Mesenchymal stem cell (in vitro differentiated cells and primary cell): ENCODE data around the gene FAM50A.

Experiments
- DNase-seq: peaks from one replicate; pipeline ENCODE4 v3.0.0-alpha.2; 2013
- H2AFZ ChIP-seq: one replicate; pipeline ENCODE4 v1.6.1; 2013; ENCODE audit warnings: low read depth, mild to moderate bottlenecking, control low read depth, inconsistent platforms, low read length, moderate library complexity
- H2AK5ac ChIP-seq: 2 replicates; pipeline ENCODE4 v1.6.1; 2013; ENCODE audit warnings: low read length, moderate library complexity, mild to moderate bottlenecking, inconsistent platforms; ENCODE audit not compliant: severe bottlenecking
- H2BK120ac ChIP-seq: one replicate; pipeline ENCODE4 v1.6.1; 2013; ENCODE audit warnings: low read depth, mild to moderate bottlenecking, inconsistent platforms, low read length, moderate library complexity
- H2BK12ac ChIP-seq, 2 experiments: one replicate each; pipeline ENCODE4 v1.6.1; 2013; ENCODE audit warnings: inconsistent platforms in 2 of 2, low read length in 2 of 2, mild to moderate bottlenecking in 2 of 2, moderate library complexity in 2 of 2, control low read depth in 1 of 2
- H2BK15ac ChIP-seq: one replicate; pipeline ENCODE4 v1.6.1; 2013; ENCODE audit warnings: mild to moderate bottlenecking, low read depth, inconsistent platforms; ENCODE audit not compliant: poor library complexity, severe bottlenecking
- H2BK5ac ChIP-seq: 2 replicates; pipeline ENCODE4 v1.6.1; 2013; ENCODE audit warnings: low read depth, mild to moderate bottlenecking, low read length, control low read depth, inconsistent platforms; ENCODE audit not compliant: poor library complexity, severe bottlenecking
- H3K14ac ChIP-seq, 2 experiments: one replicate each; pipeline ENCODE4 v1.6.1; 2013; ENCODE audit warnings: inconsistent platforms in 2 of 2, low read length in 2 of 2, control low read depth in 1 of 2, mild to moderate bottlenecking in 1 of 2, moderate library complexity in 1 of 2
- H3K18ac ChIP-seq, 2 experiments: one replicate each; pipeline ENCODE4 v1.6.1; 2013; ENCODE audit warnings: inconsistent platforms in 2 of 2, low read length in 2 of 2, control low read depth in 1 of 2, low read depth in 1 of 2, mild to moderate bottlenecking in 1 of 2
- H3K23ac ChIP-seq, 2 experiments: one replicate each; pipeline ENCODE4 v1.6.1; 2013; ENCODE audit warnings: inconsistent platforms in 2 of 2, low read length in 2 of 2, mild to moderate bottlenecking in 2 of 2, moderate library complexity in 2 of 2, control low read depth in 1 of 2
- H3K27ac ChIP-seq: 2 replicates; pipeline ENCODE4 v1.5.1; 2013; ENCODE audit warnings: mild to moderate bottlenecking, moderate library complexity, low read length, control low read depth, inconsistent platforms; ENCODE audit not compliant: poor library complexity, severe bottlenecking
- H3K27me3 ChIP-seq, 2 experiments: 2 replicates each; pipeline versions ENCODE4 v1.6.1 to v1.7.0; 2013; ENCODE audit warnings: low read length in 2 of 2, mild to moderate bottlenecking in 2 of 2, moderate library complexity in 2 of 2, control low read depth in 1 of 2, inconsistent platforms in 1 of 2; ENCODE audit not compliant: control insufficient read depth in 1 of 2, insufficient read depth in 1 of 2
- H3K36me3 ChIP-seq, 2 experiments: 2 replicates each; pipeline versions ENCODE4 v1.6.1 to v1.7.0; 2013; ENCODE audit warnings: low read length in 2 of 2, control low read depth in 1 of 2, inconsistent platforms in 1 of 2, low read depth in 1 of 2, mild to moderate bottlenecking in 1 of 2; ENCODE audit not compliant: insufficient read depth in 2 of 2, control insufficient read depth in 1 of 2
- H3K4ac ChIP-seq, 2 experiments: one replicate each; pipeline ENCODE4 v1.6.1; 2013; ENCODE audit warnings: inconsistent platforms in 2 of 2, low read length in 2 of 2, mild to moderate bottlenecking in 2 of 2, moderate library complexity in 2 of 2, control low read depth in 1 of 2, low read depth in 1 of 2
- H3K4me1 ChIP-seq: 2 replicates; pipeline ENCODE4 v1.6.1; 2013; ENCODE audit warnings: low read depth, low read length, control low read depth; ENCODE audit not compliant: control insufficient read depth, insufficient read depth
- H3K4me2 ChIP-seq: 2 replicates; pipeline ENCODE4 v1.6.1; 2013; ENCODE audit warnings: low read length, mild to moderate bottlenecking, inconsistent platforms; ENCODE audit not compliant: poor library complexity, severe bottlenecking
- H3K4me3 ChIP-seq, 2 experiments: 2 replicates each; pipeline versions ENCODE4 v1.5.1 to v1.7.0; 2013; ENCODE audit warnings: low read length in 2 of 2, mild to moderate bottlenecking in 2 of 2, control low read depth in 1 of 2, low read depth in 1 of 2; ENCODE audit not compliant: insufficient read depth in 1 of 2
- H3K79me1 ChIP-seq: replicated peaks from 2 replicates; pipeline ENCODE4 v1.6.1; 2013; ENCODE audit warnings: mild to moderate bottlenecking, control low read depth, low read length, inconsistent platforms; ENCODE audit not compliant: poor library complexity, severe bottlenecking
- H3K9ac ChIP-seq: 2 replicates; pipeline ENCODE4 v1.7.0; 2013; ENCODE audit warnings: mild to moderate bottlenecking, low read length, moderate library complexity
- H3K9me3 ChIP-seq: 2 replicates; pipeline ENCODE4 v1.7.0; 2013; ENCODE audit warnings: mild to moderate bottlenecking, low read length; ENCODE audit not compliant: control insufficient read depth
- H4K8ac ChIP-seq: one replicate; pipeline ENCODE4 v1.6.1; 2013; ENCODE audit warnings: inconsistent platforms, mild to moderate bottlenecking, low read length, moderate library complexity
- H4K91ac ChIP-seq: one replicate; pipeline ENCODE4 v1.6.1; 2013; ENCODE audit warnings: mild to moderate bottlenecking, low read length, inconsistent platforms
- WGBS: methylation state at CpG from one replicate; pipeline ENCODE4 v1.1.7; 2013; ENCODE audit warnings: mixed read lengths; 5-methylcytosine and 5-hydroxymethylcytosine counted together

The FAM50A gene

DNA sequence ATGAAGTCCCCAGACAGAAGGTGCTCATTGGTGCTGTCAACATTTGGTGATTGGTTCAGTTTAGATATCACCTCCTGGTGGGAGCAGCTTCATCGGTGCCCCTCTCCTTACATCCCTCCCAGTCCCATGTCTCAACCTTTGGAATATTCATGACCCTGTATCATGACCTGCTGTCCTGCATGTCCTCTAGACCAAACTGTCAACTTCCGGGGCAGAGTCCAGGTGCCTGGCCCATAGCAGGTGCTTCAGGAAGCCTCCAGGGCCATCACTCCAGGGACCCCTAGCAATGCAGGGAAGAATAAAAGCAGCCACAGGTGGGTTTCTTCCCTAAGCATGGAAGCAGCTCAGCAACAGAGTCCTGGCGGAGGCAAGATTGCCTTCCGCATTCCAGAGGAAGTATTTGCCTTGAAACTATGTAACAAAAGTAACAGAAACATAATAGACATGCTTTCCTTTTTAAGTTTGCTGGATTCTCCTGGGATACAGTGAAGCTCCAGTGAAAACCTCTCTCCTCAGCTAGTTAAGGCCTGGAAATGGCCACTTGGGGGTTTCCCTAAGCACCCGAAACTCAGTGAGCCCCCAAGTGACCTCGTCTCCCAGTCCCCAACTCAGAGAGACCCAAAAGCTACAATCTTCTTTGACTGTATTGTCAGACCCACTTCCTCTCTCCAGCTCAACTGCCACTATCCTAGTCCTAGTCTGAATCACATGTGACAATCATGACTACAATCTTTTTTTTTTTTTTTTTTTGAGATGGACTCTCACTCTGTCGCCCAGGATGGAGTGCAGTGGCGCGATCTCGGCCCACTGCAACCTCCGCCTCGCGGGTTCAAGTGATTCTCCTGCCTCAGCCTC lies 16.8 kb upstream of the FAM50A start:
- Histone ChIP-seq H3K14ac (no peak overlapping the region), H3K9me3 (no peaks in the 10 kb centered on the region), H3K36me3 (peaks cover 14 to 16% of the 10 kb centered on the region in 2 experiments), H3K9ac (no peak overlapping the region), H3K23ac (no peak overlapping the region), H2AFZ (no peak overlapping the region), H3K79me1 (peaks cover 5% of the 10 kb centered on the region), H3K4ac (no peak overlapping the region), H3K27me3 (peaks cover 0 to 3% of the 10 kb centered on the region in 2 experiments), H3K4me3 (no peak overlapping the region), H4K8ac (no peak overlapping the region), H2BK15ac (no peak overlapping the region), H2BK120ac (no peak overlapping the region), H3K27ac (peak overlapping the region; percentile 57), H4K91ac (no peak overlapping the region), H3K18ac (no peak overlapping the region), H2BK5ac (no peak overlapping the region), H3K4me1 (peaks cover 16% of the 10 kb centered on the region), H2AK5ac (no peak overlapping the region), H2BK12ac (no peak overlapping the region), H3K4me2 (peak overlapping the region; percentile 29)
- 98% methylated on average over 10 of the region's 13 CpGs for WGBS
- no peak for DNase-seq

DNA sequence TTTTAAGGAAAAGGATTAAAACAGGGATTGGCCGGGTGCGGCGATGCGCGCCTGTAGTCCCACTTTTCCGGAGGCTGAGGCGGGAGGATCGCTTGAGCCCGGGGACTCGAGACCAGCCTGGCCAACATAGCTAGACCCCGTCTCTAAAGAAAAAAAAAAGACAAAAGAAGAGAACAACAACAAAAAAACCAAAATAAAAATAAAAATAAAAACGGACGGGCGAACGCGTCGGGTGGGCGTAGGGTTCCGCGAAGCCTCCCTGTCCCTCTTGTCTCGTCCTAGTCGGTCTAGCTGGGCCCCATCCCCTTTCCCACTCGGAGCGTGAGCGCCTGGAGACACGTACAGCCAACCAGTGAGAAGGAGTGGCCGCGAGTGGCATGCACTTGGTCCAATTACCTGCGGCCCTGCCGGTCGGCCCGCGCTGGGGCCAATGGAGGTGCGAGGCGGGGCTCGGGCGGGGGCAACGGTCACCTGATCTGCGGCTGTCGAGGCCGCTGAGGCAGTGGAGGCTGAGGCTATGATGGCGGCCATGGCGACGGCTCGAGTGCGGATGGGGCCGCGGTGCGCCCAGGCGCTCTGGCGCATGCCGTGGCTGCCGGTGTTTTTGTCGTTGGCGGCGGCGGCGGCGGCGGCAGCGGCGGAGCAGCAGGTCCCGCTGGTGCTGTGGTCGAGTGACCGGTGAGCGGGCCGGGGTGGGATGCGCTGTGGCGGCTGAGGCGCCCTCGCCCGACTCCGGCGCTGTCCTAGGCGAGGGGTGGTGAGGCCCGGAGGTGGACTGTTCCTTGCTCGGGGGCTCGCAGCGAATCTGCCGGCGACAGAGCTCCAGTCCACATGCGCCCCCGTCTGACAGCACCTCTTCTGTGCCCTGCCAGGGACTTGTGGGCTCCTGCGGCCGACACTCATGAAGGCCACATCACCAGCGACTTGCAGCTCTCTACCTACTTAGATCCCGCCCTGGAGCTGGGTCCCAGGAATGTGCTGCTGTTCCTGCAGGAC lies 15.5 kb upstream of the FAM50A start, which contains the start of gene ATP6AP1:
Gene ATP6AP1, plus strand, starts transcription at position 502 of the 996 bp plus-strand sequence. Its CDS starts 16 bp downstream, at position 518.
- Histone ChIP-seq H3K4me2 (peak within 1 kb of the TSS; percentile 73), H2BK15ac (peak within 1 kb of the TSS; percentile 30)

DNA sequence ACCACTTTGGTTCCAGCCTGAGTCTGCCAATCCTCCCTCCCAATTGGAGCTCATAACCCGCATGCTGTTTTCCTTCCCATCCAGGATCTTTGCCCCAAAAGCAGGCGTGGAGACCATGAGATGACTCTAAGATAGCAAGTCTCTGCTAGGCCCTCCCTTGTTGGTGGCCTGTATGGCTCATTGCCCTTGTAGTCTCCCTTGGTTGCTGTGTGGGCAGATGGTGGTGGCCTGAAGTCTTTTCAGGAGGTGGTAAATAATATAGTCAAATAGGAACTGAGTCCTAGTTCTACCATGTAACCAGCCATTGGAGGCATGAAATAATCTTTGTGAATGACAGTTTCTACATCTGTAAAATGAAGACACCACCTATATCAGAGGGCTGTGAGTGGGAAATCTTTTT lies 14.2 kb upstream of the FAM50A start:
- no peak overlapping the region for H3K4ac ChIP-seq
- peaks cover 8% of the 10 kb centered on the region for H3K79me1 ChIP-seq
- no peak overlapping the region for H4K8ac ChIP-seq
- no peaks in the 10 kb centered on the region for H3K9me3 ChIP-seq
- H2AFZ ChIP-seq = no peak overlapping the region
- no peak overlapping the region for H2BK120ac ChIP-seq
- DNase-seq = no peak
- WGBS = 100% methylated on average over 2 of the region's 2 CpGs
- peaks cover 0 to 3% of the 10 kb centered on the region in 2 experiments for H3K27me3 ChIP-seq
- H2BK5ac ChIP-seq = no peak overlapping the region
- H3K9ac ChIP-seq = peak overlapping the region; percentile 83
- H3K18ac ChIP-seq = no peak overlapping the region
- no peak overlapping the region for H2BK15ac ChIP-seq
- H2BK12ac ChIP-seq = no peak overlapping the region
- no peak overlapping the region for H3K14ac ChIP-seq
- peak overlapping the region in 1 of 2 experiments; percentile 78 for H3K4me3 ChIP-seq
- no peak overlapping the region for H3K27ac ChIP-seq
- H3K4me1 ChIP-seq = peaks cover 25% of the 10 kb centered on the region
- no peak overlapping the region for H3K23ac ChIP-seq
- H2AK5ac ChIP-seq = no peak overlapping the region
- peaks cover 29 to 39% of the 10 kb centered on the region in 2 experiments for H3K36me3 ChIP-seq
- H3K4me2 ChIP-seq = peak overlapping the region; percentile 13
- no peak overlapping the region for H4K91ac ChIP-seq

More for the DNA sequence above, 15.5 kb upstream of the FAM50A start, which contains the start of gene ATP6AP1:
- peak within 1 kb of the TSS in 1 of 2 experiments; percentile 99 for H3K14ac ChIP-seq
- peak within 1 kb of the TSS; percentile 80 to 99 for H3K18ac ChIP-seq
- H4K8ac ChIP-seq = peak within 1 kb of the TSS; percentile 91
- H3K9me3 ChIP-seq = no peaks in the 10 kb centered on the region
- peaks cover 23 to 27% of the 10 kb centered on the region in 2 experiments for H3K36me3 ChIP-seq
- peak within 1 kb of the TSS; percentile 38 for H2AK5ac ChIP-seq
- H3K4me1 ChIP-seq = peaks cover 19% of the 10 kb centered on the region
- peak within 1 kb of the TSS; percentile 47 to 96 for H3K4ac ChIP-seq
- peaks cover 5% of the 10 kb centered on the region for H3K79me1 ChIP-seq
- H3K27ac ChIP-seq = no peak within 1 kb of the TSS
- peak within 1 kb of the TSS; percentile 70 for H4K91ac ChIP-seq
- DNase-seq = peak; percentile 95
- no peak within 1 kb of the TSS for H2BK120ac ChIP-seq
- peak within 1 kb of the TSS in 1 of 2 experiments; percentile 63 for H2BK12ac ChIP-seq
- H3K9ac ChIP-seq = peak within 1 kb of the TSS; percentile 83
- H2BK5ac ChIP-seq = no peak within 1 kb of the TSS
- WGBS = 12% methylated on average over 52 of the region's 87 CpGs
- H2AFZ ChIP-seq = peak within 1 kb of the TSS; percentile 81
- peak within 1 kb of the TSS in 1 of 2 experiments; percentile 83 for H3K23ac ChIP-seq
- peak within 1 kb of the TSS; percentile 78 to 81 for H3K4me3 ChIP-seq
- H3K27me3 ChIP-seq = peaks cover 0 to 3% of the 10 kb centered on the region in 2 experiments
